Parathyroid adenoma (tissue), 2 donors: Measurements from ENCODE around the gene PHKG1.
"Not testable (repeated sequence)": the region's sequence is repeated elsewhere in the genome, so short reads cannot be mapped to it uniquely, and the experiment has no call there.

Source experiments
- H2AFZ ChIP-seq: fragments of 300-600 bp; sonication (generic); one replicate; pipeline ENCODE4 v1.7.0; 2017; ENCODE audit warnings: antibody characterized with exemption, mild to moderate bottlenecking
- H3K27ac ChIP-seq: fragments of 300-600 bp; sonication (generic); one replicate; pipeline ENCODE4 v1.7.0; 2017
- H3K27me3 ChIP-seq: fragments of 300-600 bp; sonication (generic); one replicate; pipeline ENCODE4 v1.7.0; 2017; ENCODE audit warnings: low read length; ENCODE audit not compliant: control insufficient read depth, insufficient read depth
- H3K36me3 ChIP-seq: fragments of 300-600 bp; sonication (generic); one replicate; pipeline ENCODE4 v1.7.0; 2017; ENCODE audit warnings: low read length; ENCODE audit not compliant: control insufficient read depth, insufficient read depth
- H3K4me1 ChIP-seq: fragments of 300-600 bp; sonication (generic); one replicate; pipeline ENCODE4 v1.7.0; 2017; ENCODE audit warnings: control low read depth
- H3K4me2 ChIP-seq: fragments of 300-600 bp; sonication (generic); one replicate; pipeline ENCODE4 v1.7.0; 2017; ENCODE audit warnings: low read length
- H3K4me3 ChIP-seq: fragments of 300-600 bp; sonication (generic); one replicate; pipeline ENCODE4 v1.7.0; 2017; ENCODE audit warnings: low read depth, low read length
- H3K79me2 ChIP-seq: fragments of 300-600 bp; sonication (generic); one replicate; pipeline ENCODE4 v1.7.0; 2017; ENCODE audit warnings: control low read depth
- H3K9ac ChIP-seq: fragments of 300-600 bp; sonication (generic); one replicate; pipeline ENCODE4 v1.7.0; 2017; ENCODE audit warnings: mild to moderate bottlenecking
- H3K9me3 ChIP-seq: fragments of 300-600 bp; sonication (generic); one replicate; pipeline ENCODE4 v1.7.0; 2017; ENCODE audit warnings: low read length; ENCODE audit not compliant: control insufficient read depth
- TF ChIP-seq, protein P1 (sequence below): fragments of 300-600 bp; sonication (generic); IDR thresholded peaks from one replicate; pipeline ENCODE4 v1.7.0; 2017; ENCODE audit warnings: antibody characterized with exemption, mild to moderate bottlenecking
- donor health status: primary hyperparathyroidism.

Gene PHKG1

DNA sequence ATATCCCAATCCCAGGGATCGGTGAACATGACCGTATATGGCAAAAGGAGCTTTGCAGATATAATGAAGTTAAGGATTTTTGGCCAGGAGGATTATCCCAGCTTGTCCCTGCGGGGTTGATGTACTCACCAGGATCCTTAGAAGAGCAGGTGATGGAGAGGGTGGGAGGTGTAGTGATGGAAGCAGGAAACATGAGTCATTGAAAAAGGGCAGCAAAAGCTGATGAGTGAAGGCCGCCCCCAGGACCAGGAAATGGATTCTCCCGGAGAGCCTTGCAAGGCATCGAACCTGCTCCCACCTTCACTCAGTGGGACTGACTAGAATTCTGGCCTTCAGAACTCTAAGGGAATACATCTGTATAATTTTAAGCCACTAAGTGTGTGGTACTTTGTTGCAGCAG lies 28.7 kb upstream of the PHKG1 start:
- Histone ChIP-seq H3K4me1 (no peaks in the 10 kb centered on the region), H3K79me2 (no peaks in the 10 kb centered on the region), H3K27ac (no peak overlapping the region), H3K36me3 (no peaks in the 10 kb centered on the region), H3K9ac (no peak overlapping the region), H2AFZ (no peak overlapping the region), H3K4me3 (no peak overlapping the region), H3K9me3 (no peaks in the 10 kb centered on the region), H3K27me3 (no peaks in the 10 kb centered on the region), H3K4me2 (no peak overlapping the region)
- TF ChIP-seq, protein P1, sequence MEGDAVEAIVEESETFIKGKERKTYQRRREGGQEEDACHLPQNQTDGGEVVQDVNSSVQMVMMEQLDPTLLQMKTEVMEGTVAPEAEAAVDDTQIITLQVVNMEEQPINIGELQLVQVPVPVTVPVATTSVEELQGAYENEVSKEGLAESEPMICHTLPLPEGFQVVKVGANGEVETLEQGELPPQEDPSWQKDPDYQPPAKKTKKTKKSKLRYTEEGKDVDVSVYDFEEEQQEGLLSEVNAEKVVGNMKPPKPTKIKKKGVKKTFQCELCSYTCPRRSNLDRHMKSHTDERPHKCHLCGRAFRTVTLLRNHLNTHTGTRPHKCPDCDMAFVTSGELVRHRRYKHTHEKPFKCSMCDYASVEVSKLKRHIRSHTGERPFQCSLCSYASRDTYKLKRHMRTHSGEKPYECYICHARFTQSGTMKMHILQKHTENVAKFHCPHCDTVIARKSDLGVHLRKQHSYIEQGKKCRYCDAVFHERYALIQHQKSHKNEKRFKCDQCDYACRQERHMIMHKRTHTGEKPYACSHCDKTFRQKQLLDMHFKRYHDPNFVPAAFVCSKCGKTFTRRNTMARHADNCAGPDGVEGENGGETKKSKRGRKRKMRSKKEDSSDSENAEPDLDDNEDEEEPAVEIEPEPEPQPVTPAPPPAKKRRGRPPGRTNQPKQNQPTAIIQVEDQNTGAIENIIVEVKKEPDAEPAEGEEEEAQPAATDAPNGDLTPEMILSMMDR: no peak

DNA sequence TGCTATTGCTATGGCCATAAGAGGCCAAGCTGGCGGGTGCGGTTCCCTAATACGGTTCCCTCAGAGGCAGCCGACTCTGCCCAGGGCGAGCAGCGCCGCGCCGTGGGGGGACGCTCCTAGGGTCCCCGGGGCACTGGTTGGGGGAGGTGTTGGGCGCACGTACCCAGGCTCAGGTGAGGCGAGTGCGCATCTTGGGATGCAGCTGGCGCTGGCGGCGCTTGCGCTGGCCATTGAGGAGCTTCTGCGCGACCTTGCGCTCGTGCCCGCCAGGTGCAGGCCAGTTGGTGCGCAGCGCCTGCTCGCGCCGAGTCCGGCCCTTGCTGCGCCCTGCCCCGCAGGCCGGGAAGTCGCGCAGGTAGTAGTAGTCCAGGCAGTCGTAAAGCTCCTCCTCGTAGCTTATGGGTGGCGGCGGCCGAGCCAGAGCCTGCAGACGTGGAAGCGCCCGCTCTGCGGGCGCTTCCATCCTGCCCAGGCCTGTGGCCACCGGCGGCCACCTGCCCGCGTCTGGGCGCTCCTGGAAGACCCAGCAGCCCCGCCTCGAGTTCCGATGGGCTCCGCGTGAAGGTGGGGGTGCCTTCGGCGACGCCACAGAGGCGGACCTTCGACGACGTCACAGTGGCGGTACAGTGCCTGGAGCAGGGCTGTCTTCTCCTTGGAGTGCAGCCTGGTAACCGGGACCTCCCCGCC lies 23.2 kb upstream of the PHKG1 start, which contains the start of gene NUPR2:
Gene NUPR2 (minus strand): TSS at position 566 of the 687 bp plus-strand sequence. CDS start 103 bp downstream, at position 463.
- Histone ChIP-seq H3K27ac (peak within 1 kb of the TSS; percentile 36), H3K36me3 (no peaks in the 10 kb centered on the region), H3K9me3 (no peaks in the 10 kb centered on the region), H3K4me3 (peak within 1 kb of the TSS; percentile 34), H3K4me2 (peak within 1 kb of the TSS; percentile 71), H3K9ac (peak within 1 kb of the TSS; percentile 21), H2AFZ (peak within 1 kb of the TSS; percentile 98), H3K27me3 (no peaks in the 10 kb centered on the region), H3K79me2 (no peaks in the 10 kb centered on the region), H3K4me1 (no peaks in the 10 kb centered on the region)
- TF ChIP-seq, protein P1: peak; percentile 9

DNA sequence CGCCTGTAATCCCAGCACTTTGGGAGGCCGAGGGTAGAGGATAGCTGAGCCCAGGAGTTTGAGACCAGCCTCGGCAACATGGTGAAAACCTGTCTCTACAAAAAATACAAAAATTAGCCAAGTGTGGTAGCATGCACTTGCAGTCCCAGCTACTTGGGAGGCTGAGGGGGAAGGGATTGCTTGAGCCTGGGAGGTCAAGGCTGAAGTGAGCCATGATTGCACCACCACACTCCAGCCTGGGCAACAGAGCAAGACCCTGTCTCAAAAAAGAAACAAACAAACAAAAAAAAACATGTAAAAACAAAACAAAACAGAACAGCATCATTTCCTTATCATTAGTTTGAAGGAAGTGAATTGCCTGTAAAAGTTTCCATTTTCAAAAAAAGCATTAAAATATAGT lies 19.5 kb upstream of the PHKG1 start:
- H3K36me3 ChIP-seq, H3K27me3 ChIP-seq, H3K27ac ChIP-seq, H3K9ac ChIP-seq, H3K79me2 ChIP-seq, H2AFZ ChIP-seq, H3K4me1 ChIP-seq, H3K9me3 ChIP-seq, H3K4me3 ChIP-seq, H3K4me2 ChIP-seq: not testable (repeated sequence)

DNA sequence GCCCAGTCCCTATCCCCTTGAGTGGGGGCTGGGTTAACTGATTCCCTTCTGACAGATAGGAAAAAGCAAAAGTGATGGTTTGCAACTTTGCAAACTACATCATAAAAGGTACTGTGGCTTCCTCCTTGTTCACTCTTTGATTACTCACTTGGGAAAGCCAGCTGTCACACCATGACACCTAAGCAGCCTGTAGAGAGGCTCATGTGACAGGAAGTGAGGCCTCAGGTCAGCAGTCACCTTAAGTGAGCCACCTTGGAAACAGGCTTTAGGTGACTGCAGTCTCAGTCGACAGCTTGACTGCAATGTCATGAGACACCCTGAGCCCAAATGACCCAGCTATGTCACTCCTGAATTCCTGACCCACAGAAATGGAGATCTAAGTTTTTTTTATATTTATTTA lies 17.9 kb upstream of the PHKG1 start:
- no peaks in the 10 kb centered on the region for H3K36me3 ChIP-seq
- no peaks in the 10 kb centered on the region for H3K27me3 ChIP-seq
- H3K4me3 ChIP-seq: no peak overlapping the region
- H3K79me2 ChIP-seq: peaks cover 6% of the 10 kb centered on the region
- no peak overlapping the region for H2AFZ ChIP-seq
- TF ChIP-seq, protein P1: no peak
- H3K4me2 ChIP-seq: no peak overlapping the region
- H3K9me3 ChIP-seq: no peaks in the 10 kb centered on the region
- H3K9ac ChIP-seq: no peak overlapping the region
- H3K27ac ChIP-seq: no peak overlapping the region
- no peaks in the 10 kb centered on the region for H3K4me1 ChIP-seq

DNA sequence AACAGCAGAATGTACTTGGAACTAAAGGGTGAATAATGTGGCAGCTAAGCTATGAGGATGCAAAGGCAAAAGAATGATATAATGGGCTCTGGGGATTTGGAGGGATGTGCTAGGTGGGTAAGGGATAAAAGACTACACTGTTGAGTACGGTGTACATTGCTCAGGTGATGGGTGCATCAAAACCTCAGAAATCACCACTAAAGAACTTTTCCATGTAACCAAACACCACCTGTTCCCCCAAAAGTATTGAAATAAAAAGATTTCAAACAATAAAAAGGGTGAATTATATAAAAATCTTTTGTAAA lies 15.2 kb upstream of the PHKG1 start:
- Histone ChIP-seq H3K9me3 (no peaks in the 10 kb centered on the region), H3K4me1 (no peaks in the 10 kb centered on the region), H3K79me2 (peaks cover 10% of the 10 kb centered on the region), H3K4me3 (no peak overlapping the region), H3K4me2 (no peak overlapping the region), H3K27ac (no peak overlapping the region), H3K27me3 (no peaks in the 10 kb centered on the region), H3K36me3 (no peaks in the 10 kb centered on the region), H2AFZ (peak overlapping the region; percentile 3), H3K9ac (no peak overlapping the region)
- TF ChIP-seq, protein P1: no peak
